ENCODE measurements around the gene WDFY2. TPM values are rescaled to one million over a fixed set of nuclear protein-coding genes. Genes with fewer than 3 reads are reported as not detected.
A peak's percentile ranks its signal among the peaks of the same experiment; 100 is the strongest.

WDFY2 gene
- total RNA-seq, 6 donors from 2014 or later: 13.4 to 34.0 (median 18.8) TPM

GRCh38 chr13:51745243-51745642, 161.0 kb downstream of the WDFY2 start:
- no peak for ATAC-seq (ENCODE audit: low FRiP score in 2 of 2)
- WGBS, 2 donors: 98% methylated on average over 2 of the region's 2 CpGs
- TF ChIP-seq POLR2AphosphoS5 (IDR thresholded peaks at IDR 0.05): no peak
- TF ChIP-seq POLR2A (IDR thresholded peaks at IDR 0.05): no peak
- TF ChIP-seq CTCF (IDR thresholded peaks at IDR 0.05): no peak
- TF ChIP-seq EP300 (IDR thresholded peaks at IDR 0.05): no peak
- peaks cover 0 to 7% (median 3%) of the 10 kb centered on the region in 4 donors for H3K4me1 ChIP-seq
- H3K9me3 ChIP-seq: peaks cover 0 to 15% (median 12%) of the 10 kb centered on the region in 4 donors
- no peak overlapping the region for H3K27ac ChIP-seq
- H3K36me3 ChIP-seq: peaks cover 0 to 22% (median 9%) of the 10 kb centered on the region in 4 donors
- no peaks in the 10 kb centered on the region for H3K27me3 ChIP-seq
- DNase-seq: no peak
- H3K4me3 ChIP-seq: no peak overlapping the region

GRCh38 chr13:51746802-51747201, 162.5 kb downstream of the WDFY2 start:
- DNase-seq (no peak), ATAC-seq (ENCODE audit: low FRiP score in 2 of 2) (peak in 1 of 2 donors; percentile 71)
- WGBS, 2 donors: 90% methylated on average over 2 of the region's 2 CpGs
- Histone ChIP-seq H3K4me1 (no peaks in the 10 kb centered on the region), H3K27me3 (no peaks in the 10 kb centered on the region), H3K36me3 (peaks cover 0 to 22% (median 12%) of the 10 kb centered on the region in 4 donors), H3K9me3 (peaks cover 0 to 15% (median 12%) of the 10 kb centered on the region in 4 donors), H3K4me3 (no peak overlapping the region), H3K27ac (no peak overlapping the region)
- TF ChIP-seq POLR2AphosphoS5 (IDR thresholded peaks at IDR 0.05): no peak
- no peak for TF ChIP-seq EP300 (IDR thresholded peaks at IDR 0.05)
- TF ChIP-seq CTCF (IDR thresholded peaks at IDR 0.05): no peak
- no peak for TF ChIP-seq POLR2A (IDR thresholded peaks at IDR 0.05)

- Histone ChIP-seq H3K4me1 (no peaks in the 10 kb centered on the region), H3K36me3 (peaks cover 0 to 31% (median 16%) of the 10 kb centered on the region in 4 donors), H3K4me3 (no peak overlapping the region), H3K27me3 (no peaks in the 10 kb centered on the region), H3K9me3 (peaks cover 0 to 15% (median 12%) of the 10 kb centered on the region in 4 donors), H3K27ac (no peak overlapping the region)
- 93 to 99% methylated on average over 9 of the region's 9 CpGs for WGBS, 2 donors
- ATAC-seq (ENCODE audit: low FRiP score in 2 of 2): no peak
- DNase-seq: no peak
- TF ChIP-seq POLR2AphosphoS5 (IDR thresholded peaks at IDR 0.05): no peak
- TF ChIP-seq CTCF (IDR thresholded peaks at IDR 0.05): no peak
- no peak for TF ChIP-seq POLR2A (IDR thresholded peaks at IDR 0.05)
- no peak for TF ChIP-seq EP300 (IDR thresholded peaks at IDR 0.05)
These were observed 163.5 kb downstream of the WDFY2 start for GRCh38 chr13:51747438-51748434.

GRCh38 chr13:51756651-51757050, 172.4 kb downstream of the WDFY2 start:
- Histone ChIP-seq H3K4me3 (no peak overlapping the region), H3K36me3 (peaks cover 6 to 65% (median 27%) of the 10 kb centered on the region in 4 donors), H3K9me3 (no peaks in the 10 kb centered on the region), H3K4me1 (no peaks in the 10 kb centered on the region), H3K27ac (no peak overlapping the region), H3K27me3 (no peaks in the 10 kb centered on the region)
- DNase-seq (no peak), ATAC-seq (ENCODE audit: low FRiP score in 2 of 2) (no peak)
- WGBS, 2 donors: 89 to 96% methylated on average over 2 of the region's 2 CpGs
- TF ChIP-seq POLR2A (IDR thresholded peaks at IDR 0.05): no peak
- TF ChIP-seq POLR2AphosphoS5 (IDR thresholded peaks at IDR 0.05): no peak
- TF ChIP-seq EP300 (IDR thresholded peaks at IDR 0.05): no peak
- TF ChIP-seq CTCF (IDR thresholded peaks at IDR 0.05): no peak

Data from upper lobe of left lung (tissue), 6 donors.